Adrenal gland (tissue), 5 donors: Measurements from ENCODE around the gene SDK2.

Experiments used
- CTCF ChIP-seq, 6 experiments: fragments of 450-650 bp in 4 of 6; fragments of 200-600 bp in 2 of 6; sonication (generic) in 1 of 6; IDR thresholded peaks; 1 replicate in 5 of 6; 2 replicates in 1 of 6; pipeline versions ENCODE4 v1.5.1 to v1.8.0; 2016 to 2021; ENCODE audit warnings: antibody characterized with exemption in 6 of 6, mild to moderate bottlenecking in 2 of 6, moderate library complexity in 1 of 6
- POLR2A ChIP-seq, 2 donors: fragments of 450-650 bp; IDR thresholded peaks; one replicate each; pipeline ENCODE4 v1.6.1; 2017; ENCODE audit warnings: antibody characterized with exemption in 2 of 2, mild to moderate bottlenecking in 2 of 2, moderate library complexity in 1 of 2
- donor health status: DM: no; HTN: no; CAD: no.

- TF ChIP-seq POLR2A (IDR thresholded peaks at IDR 0.05) (no peak), CTCF (IDR thresholded peaks at IDR 0.05) (peak in 2 of 6 experiments; percentile 26 to 38)
Observed at GRCh38 chr17:73595479-73595878, 48.8 kb downstream of the SDK2 start.
